Measurements from ENCODE around the gene PCA3.

The PCA3 gene

GRCh38 chr9:76758476-76758875 is 5.8 kb upstream of the PCA3 start:
- DNase-seq = no peak

GRCh38 chr9:76759732-76760131 is 4.5 kb upstream of the PCA3 start:
- no peak for DNase-seq

GRCh38 chr9:76761448-76761847 is 2.8 kb upstream of the PCA3 start:
- no peak for DNase-seq

- no peak for DNase-seq
These were observed 1.9 kb downstream of the PCA3 start for GRCh38 chr9:76766126-76766525.

- no peak for DNase-seq
These were observed 8.6 kb downstream of the PCA3 start for GRCh38 chr9:76772686-76773445.

GRCh38 chr9:76784881-76785280 is 20.6 kb downstream of the PCA3 start:
- DNase-seq = no peak

GRCh38 chr9:76785501-76785900 is 21.3 kb downstream of the PCA3 start:
- no peak for DNase-seq

GRCh38 chr9:76787677-76788076 is 23.4 kb downstream of the PCA3 start:
- no peak for DNase-seq

- DNase-seq = no peak
These were observed 25.6 kb downstream of the PCA3 start for GRCh38 chr9:76789840-76790239.

GRCh38 chr9:76793784-76794431 is 29.7 kb downstream of the PCA3 start:
- no peak for DNase-seq

- no peak for DNase-seq
These were observed 32.1 kb downstream of the PCA3 start for GRCh38 chr9:76796296-76796695.

GRCh38 chr9:76798527-76798926 is 34.3 kb downstream of the PCA3 start:
- DNase-seq = no peak

GRCh38 chr9:76799473-76799872 is 35.2 kb downstream of the PCA3 start:
- DNase-seq = no peak

- DNase-seq = no peak
These were observed 36.7 kb downstream of the PCA3 start for GRCh38 chr9:76800901-76801300.

- DNase-seq = no peak
These were observed 38.8 kb downstream of the PCA3 start for GRCh38 chr9:76803083-76803482.

GRCh38 chr9:76803762-76804161 is 39.5 kb downstream of the PCA3 start:
- DNase-seq = no peak

GRCh38 chr9:76808636-76809035 is 44.4 kb downstream of the PCA3 start:
- DNase-seq = no peak

GRCh38 chr9:76810377-76810957 is 46.2 kb downstream of the PCA3 start:
- DNase-seq = no peak

GRCh38 chr9:76812591-76812990 is 48.4 kb downstream of the PCA3 start:
- DNase-seq = no peak

GRCh38 chr9:76817489-76817888 is 53.3 kb downstream of the PCA3 start:
- DNase-seq = no peak

GRCh38 chr9:76818271-76818670 is 54.0 kb downstream of the PCA3 start:
- DNase-seq = no peak

- no peak for DNase-seq
These were observed 56.2 kb downstream of the PCA3 start for GRCh38 chr9:76820431-76820830.

GRCh38 chr9:76827296-76828080 is 63.2 kb downstream of the PCA3 start:
- no peak for DNase-seq

GRCh38 chr9:76828447-76828846 is 64.2 kb downstream of the PCA3 start:
- no peak for DNase-seq
